GM18517 (cell line): ENCODE data around the gene MAP3K7CL.

Source experiments
- ATAC-seq: cut with Tn5 transposase; IDR thresholded peaks from one replicate; pipeline ENCODE4 v1.9.1; 2021; ENCODE audit warnings: mild to moderate bottlenecking, moderate library complexity; ENCODE audit not compliant: unreplicated experiment

MAP3K7CL gene

DNA sequence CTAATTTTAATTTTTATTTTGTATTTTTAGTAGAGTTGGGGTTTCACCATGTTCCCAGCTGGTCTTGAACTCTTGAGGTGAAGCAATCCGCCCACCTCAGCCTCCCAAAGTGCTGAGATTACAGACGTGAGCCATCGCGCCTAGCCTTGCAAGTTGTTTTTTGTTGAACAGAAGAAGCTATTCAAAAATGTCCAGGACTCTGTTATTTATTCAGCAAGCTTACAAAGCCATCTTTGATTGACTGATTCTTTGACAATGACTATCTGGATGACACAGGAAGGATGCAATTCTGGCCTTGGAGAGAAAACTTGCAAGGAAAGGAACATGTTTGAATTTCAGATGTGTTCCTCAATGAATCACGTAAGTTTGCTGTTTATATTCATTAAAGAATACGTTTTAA, 63.5 kb downstream of the MAP3K7CL start:
- no peak for ATAC-seq

DNA sequence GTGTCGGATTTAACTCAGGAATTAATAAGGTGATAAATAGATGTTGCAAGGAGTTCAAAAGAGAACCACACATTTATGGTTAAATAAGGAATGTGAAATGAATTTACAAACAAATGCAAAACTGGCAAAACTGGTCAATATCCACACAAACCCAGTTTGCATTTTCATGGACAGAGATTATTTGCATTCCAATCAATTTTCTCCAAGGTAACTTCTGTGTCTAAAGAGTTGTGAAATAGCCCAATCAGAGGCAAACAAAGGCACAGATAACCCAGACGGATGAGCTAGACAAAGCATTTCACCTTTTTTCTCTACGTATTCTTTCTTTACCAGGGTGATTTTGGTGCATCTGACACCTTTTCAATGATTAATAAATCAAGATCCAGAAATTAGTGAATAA, 63.9 kb downstream of the MAP3K7CL start:
- no peak for ATAC-seq

DNA sequence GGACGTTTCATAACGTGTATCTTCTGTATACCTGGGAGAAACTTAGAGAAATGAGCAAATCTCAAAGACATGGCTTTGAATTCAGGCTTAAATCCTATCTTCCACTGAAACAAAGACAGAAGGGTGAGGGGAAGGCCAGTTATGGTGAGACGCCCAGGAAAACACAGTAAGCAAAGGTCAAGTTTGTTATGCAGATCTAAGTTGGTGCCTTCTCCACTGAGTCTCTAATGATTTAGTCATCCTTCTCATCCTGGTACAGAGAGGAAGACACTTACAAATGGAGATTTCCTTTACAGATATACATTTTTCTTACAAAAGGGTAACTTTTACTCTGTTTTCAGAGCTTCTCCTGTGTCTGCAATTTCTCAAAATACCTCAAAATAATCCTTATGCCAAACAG, 64.4 kb downstream of the MAP3K7CL start:
- ATAC-seq: no peak

DNA sequence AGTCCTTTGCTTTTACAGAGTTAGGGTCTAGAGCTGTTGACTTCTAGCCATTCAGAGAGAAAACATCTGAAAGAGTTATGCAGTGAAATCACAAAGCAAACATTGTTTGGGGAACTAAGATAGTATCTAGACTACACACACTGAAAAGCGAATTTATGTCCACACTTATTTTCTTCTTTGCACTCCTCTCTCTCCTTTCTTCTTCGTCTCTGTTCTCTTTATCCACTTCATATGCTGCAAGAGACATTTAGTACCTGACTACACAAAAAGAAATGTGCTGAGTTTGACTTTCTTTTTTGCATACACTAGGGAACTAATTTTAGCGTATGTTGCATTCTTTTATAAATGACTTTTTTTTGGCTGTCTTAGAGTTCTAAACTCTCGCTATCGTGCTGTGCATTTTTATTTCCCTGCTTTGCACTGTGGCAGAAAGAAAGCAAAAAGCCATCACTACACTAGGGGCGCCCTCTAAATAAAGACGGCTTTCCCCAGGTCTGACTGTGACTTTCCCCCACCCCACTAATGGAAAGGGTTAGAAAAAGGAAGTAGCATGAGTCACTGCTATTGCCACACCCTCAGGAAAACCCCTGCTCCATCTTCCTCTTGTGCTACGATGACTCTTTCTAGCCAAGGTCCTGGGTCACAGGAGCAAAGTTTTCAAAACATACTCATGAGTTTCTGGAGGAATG, 65.7 kb downstream of the MAP3K7CL start:
- peak; percentile 99 for ATAC-seq

DNA sequence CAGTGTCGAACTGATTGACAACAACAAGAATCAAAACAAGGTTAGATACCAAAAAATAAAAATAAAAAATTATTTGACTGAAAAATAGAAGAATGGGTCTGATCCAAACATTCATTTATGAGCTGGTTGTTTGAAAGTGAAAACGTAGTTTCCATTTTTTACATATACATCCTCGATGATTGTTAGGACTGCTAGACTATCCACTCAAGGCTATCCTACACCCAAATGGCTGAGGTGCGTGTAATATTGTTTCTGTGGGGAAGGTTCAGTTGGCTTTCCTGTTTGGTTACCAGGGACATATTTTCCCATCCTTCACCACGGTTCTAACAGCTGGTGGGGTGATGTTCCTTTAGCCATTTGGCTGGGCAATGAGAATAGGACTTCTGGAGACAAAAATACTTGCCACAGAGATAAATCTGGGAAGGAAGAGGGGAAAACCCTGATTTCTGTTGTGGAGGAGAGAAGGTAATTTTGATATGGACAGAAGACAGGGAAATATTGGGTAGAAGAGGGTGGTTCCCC, 66.3 kb downstream of the MAP3K7CL start:
- no peak for ATAC-seq

DNA sequence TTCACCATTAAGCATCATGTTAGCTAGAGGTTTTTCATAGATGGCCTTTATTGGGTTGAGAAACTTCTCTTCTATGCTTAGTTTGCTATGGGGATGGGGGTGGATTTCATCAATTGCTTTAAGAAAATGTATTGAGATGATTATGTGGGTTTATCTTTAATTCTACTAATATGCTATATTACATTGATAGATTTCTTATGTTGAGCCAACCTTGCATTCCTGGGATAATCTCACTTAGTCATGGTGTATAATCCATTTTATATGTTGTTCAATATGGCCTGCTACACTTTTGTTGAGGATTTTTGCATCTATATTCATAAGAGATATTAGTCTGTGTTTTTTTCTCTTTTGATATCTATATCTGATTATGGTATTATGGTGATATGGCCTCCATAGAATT, 70.7 kb downstream of the MAP3K7CL start:
- ATAC-seq: no peak

DNA sequence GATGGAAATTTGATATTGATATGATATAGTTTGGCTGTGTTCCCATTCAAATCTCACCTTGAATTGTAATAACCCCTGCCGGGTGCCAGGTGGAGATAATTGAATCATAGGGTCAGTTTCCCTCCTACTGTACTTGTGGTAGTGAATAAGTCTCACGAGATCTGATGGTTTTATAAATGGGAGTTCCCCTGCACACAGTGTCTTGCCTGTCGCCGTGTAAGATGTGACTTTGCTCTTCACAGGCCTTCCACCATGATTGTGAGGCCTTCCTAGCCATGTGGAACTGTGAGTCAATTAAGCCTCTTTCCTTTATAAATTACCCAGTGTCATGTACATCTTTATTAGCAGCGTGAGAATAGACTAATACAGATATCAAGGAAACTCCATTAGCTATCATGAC, 74.6 kb downstream of the MAP3K7CL start:
- ATAC-seq: no peak

DNA sequence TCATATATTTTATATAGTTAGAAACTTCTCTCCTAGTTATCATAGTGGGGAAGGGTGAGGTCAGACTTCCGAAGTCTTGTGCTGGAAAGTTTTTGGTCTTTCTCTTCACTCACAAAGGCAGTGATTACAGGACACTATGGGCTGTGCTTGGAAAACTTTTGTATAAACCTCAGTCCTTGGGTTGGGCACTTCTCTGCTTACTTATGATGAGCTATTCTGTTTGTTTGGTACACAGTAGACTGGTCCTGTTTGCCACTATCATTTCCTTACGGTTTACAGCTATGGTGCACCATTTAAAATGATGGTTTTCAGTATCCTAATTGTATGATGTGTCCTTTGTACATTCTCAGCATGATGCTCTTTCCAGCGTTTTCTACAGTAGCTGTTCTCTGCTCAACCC, 75.5 kb downstream of the MAP3K7CL start:
- ATAC-seq: no peak

DNA sequence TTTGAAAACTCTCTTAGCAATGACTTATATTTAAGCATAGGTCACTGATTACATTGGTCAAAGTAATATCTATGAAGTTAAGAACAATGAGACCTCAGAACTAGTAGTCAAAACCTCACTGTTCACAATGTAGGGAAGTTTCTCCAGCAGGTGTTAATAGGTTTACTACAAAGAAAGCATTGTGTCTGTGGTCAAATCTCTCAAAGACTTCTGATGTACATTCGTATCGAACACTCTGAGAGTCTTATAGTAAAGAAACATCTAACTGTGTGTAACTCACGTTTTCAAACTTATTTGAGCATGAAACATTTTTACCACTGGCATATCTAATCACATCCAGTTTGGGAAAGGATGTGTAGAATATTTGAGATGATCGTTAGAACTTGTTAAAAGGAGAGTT, 76.0 kb downstream of the MAP3K7CL start:
- ATAC-seq: no peak

DNA sequence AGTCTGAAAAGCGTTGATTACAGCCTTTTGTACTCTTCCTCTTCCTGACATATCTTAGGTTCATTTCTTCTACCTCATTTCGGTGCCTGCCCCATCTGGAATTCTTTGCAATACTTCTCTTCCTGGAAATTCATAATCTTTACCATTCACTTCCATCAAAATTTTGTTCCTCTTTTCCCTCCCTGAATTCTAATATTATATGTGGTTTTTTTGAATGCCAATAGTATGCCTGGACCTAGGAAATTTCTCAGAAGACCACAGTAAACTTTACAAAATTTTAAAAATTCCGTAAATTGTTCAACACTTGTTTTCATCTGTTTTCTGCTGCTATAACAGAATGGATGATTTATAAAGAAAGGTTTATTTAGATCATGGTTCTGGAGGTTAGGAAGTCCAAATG, 76.8 kb downstream of the MAP3K7CL start:
- ATAC-seq: no peak

DNA sequence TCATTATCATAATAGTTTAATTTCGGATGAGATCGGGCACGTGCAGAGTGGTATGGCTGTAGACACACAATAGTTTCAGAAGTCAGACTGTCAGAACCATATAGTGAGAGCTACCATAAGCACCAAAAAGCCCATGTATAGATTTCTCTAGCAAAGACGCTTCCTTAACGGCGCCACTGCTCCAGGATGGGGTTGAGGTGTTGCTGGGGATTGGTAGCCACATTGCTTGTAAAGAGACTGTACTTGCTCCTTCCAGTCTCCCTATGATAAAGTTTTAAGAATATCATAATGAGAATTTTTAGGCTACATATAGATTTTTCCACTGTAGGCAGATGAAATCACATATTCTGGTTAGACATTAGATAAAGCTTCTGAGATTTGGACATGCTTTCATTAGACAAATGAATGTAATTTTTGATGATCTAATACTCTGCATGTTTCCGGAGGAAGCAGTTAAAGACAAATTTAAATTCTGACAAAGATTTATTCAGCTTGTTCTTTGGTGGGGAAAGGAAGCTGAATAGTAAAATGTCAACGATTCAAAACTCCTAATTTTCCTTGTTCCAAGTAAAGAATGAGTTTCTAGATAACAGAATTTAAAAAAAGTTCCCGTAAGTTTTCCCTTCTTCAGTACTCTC, 77.7 kb downstream of the MAP3K7CL start:
- no peak for ATAC-seq

DNA sequence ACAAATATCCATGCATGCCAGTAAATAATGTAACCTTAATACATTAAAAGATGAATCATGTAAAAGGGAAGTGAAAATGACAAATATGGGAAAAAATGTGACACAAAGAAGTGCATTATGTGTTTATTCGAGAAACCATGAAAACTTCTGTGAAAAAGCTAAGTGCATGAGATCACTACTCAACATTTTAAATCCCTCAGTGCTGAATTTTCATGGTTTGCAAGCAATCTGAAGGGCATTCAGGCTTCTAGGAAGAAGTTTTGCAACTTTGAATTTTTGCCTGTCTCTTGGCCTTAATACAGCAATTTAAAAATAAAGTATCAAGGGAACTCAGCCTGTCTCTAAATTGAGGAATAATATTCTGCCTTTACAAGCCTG, 78.2 kb downstream of the MAP3K7CL start:
- no peak for ATAC-seq

DNA sequence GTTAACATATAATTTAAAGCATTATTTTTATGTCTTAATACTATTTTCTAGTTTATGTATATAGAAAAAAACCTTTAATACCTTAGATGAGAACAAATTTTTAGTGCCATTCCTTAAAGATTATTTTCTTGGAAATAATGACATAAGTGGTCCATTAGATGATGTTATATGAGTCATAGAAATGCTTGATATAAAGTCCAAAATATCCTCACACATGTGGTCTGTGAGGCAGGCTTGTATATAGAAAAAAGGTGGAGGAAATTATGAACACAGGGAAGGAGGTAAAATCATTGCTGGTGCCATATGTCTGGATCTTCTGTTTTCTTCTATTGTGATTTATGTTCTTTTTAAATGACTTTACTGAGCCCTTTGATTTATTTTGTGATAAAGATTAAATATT, 79.3 kb downstream of the MAP3K7CL start:
- no peak for ATAC-seq

DNA sequence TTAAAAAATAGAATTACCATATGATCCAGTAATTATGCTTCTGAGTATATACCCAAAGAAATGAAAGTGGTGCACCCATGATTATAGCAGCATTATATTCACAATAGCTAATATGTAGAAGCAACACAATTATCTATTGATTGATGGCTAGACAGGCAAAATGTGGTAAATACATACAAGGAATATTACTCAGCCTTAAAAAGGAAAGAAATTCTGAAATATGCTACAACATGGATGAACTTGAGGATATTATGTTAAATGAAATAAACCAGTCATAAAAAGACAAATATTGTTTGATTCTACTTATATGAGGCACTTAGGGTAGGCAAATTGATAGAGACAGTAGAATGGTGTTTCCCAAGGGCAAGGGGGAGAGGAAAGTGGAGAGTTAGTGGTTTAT, 80.8 kb downstream of the MAP3K7CL start:
- ATAC-seq: no peak

DNA sequence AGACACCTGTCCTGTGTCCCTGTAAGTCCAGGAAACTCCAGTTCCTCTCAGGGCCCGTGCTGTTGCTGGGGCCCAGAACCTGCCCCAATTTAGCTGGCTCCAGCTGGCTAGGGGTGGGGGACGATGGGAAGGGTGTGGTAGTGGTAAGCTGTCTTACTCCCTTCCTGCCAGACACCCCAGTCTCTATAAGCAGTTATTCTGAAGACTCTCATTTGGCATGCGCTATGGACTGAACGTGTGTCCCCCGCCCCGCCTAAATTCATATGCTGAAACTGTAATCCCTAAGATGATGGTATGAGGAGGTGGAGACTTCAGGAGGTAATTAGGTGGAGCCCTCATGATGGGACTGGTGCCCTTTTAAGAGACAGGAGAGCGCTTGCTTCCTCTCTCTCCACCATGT, 82.0 kb downstream of the MAP3K7CL start:
- ATAC-seq: no peak

DNA sequence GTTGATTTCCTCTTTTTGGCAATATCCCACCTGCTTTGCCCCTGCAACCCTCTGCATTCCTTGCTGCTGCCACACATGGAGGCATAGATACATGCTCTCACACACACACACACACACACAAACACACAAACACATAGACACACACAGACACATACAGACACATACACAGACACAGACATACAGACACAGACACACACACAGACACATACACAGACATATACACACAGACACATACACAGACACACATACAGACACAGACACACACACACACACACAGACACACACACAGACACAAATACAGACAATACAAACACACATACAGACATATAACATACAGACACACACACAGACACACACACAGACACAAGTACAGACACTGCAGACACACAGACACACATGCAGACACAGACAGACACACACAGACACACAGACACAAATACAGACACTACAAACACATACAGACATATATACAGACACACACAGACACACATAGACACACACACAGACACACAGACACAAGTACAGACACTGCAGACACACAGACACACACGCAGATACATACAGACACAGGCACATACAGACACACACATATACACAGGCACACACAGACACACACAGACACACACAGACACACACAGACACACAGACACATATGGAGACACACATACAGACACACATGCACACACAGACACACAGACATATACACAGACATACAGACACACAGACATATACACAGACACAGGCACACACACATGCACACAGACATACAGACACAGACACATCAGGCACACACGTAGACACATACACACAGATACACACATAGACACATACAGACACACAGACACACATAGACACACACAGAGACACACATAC, 83.3 kb downstream of the MAP3K7CL start:
- no peak for ATAC-seq

DNA sequence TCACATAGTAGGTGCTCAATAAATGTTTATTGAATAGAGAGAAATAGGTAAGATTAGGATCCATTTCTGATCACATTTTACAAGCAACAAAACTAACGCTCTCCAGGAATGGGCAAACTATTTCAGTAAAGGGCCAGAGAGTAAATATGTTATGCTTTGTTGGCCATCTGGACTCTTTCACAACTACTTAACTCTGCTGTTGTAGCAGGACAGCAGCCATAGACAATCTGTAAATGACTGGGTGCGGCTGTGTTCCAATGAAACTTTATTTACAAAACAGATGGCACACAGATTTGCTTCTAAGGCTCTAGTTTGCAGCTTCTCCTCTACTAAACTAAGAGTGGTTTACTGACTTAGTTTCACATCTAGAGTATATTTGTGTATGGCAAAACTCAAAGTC, 85.3 kb downstream of the MAP3K7CL start:
- ATAC-seq: no peak

DNA sequence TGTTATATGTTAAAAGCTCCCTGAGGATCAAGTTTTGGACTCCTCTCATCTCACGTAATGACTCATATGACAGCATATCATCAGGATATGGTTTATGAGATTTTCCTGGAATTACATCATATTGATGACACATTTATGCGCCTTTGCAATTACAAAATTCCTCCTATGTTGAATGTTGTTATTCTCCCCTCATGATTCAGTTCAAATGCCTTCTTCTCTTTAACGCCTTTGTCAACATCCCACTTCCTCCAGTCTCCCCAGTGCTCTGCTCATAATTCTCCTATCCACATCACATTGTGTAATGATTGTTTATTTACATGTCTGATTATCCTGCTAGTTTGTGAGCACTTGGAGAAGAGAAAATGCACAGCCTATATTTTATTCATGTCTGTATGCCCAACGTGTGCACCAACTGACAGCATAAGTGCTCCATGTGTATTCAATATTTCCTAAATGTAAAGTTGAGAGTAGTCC, 87.4 kb downstream of the MAP3K7CL start:
- no peak for ATAC-seq

DNA sequence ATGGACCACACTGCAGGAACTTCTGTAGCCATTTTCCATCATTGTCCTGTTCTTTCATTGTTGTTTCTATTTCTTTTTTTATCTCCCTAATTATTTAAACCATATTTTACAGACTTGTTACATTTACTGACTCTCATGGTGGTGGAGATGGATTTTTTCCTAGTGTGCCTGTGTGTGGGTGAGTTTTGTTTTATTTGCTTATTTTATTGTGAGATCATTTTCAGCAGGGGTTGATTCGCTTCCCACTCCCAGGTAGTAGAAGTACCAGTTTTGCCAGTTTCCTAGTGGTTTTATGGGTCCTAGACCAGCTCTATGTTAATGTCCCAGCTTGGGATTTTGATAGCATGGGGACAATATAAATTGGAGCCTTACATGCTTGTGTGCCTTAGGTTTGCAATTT, 88.3 kb downstream of the MAP3K7CL start:
- ATAC-seq: no peak

DNA sequence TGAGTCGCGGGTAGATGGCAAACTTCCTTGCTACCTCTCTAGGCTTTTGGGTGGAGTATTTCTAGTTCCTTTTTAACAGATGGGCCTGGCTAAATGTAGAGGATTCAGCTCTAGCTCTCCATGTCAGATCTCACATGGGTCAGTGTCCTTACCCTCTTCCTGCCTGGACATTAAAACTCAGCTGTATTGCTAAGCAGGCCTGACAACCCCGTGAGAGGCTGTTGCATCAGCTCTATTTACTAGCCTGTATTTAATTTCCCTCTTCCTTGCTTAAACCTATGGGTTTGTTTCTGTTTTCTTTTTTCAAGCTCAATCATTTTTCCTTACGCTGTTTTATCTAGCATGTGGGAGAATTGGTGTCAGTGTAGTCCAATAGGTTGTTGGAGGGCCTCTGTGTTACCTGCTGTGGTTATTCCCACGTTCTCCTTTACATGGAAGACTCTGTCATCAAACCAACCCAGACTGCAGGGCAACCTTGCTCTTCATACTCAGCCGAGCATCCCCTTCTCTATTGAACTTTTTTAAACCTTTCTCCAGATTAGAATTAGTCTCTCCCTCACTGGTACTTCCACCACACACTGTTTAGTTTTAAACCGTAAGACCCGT, 88.8 kb downstream of the MAP3K7CL start:
- ATAC-seq: no peak

DNA sequence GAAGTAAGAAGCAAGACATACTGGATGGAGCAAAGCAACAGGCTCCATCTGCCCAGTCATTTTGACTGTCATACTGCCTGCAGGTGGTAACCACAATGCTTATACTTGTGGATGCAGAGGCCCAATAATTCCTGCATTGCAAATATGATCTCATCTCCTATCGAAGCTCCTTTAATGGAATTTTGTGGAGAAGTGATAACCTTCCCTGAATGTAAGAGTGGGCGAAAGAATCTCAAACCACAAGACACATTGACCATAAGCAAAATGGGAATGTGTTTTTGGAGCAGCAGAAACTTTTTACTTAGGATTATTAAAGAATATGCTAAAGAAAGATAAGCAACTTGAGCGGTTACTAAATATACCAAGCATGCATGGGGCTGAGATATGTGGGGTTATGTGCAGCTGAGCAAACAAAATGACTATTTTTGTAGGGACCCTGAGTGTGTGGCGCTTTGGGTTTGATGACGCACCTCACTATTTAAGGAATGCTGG, 90.9 kb downstream of the MAP3K7CL start:
- ATAC-seq: no peak
